ENCODE results near the gene ST6GALNAC5. TPM values are rescaled to one million over a fixed set of nuclear protein-coding genes. Genes with fewer than 3 reads are reported as not detected.

ST6GALNAC5 gene
- total and polyA plus RNA-seq, 2 of the 13 experiments (the other 11 are each of a cell fraction or from before 2014, with no cell fraction given): not detected

- Histone ChIP-seq H2AFZ (ENCODE audit: low read length) (no peak overlapping the region), H3K4me1 (ENCODE audit: insufficient read depth, low read length) (no peaks in the 10 kb centered on the region), H4K20me1 (ENCODE audit: insufficient read depth, low read length) (no peaks in the 10 kb centered on the region), H3K9ac (ENCODE audit: insufficient read depth, low read depth, low read length) (no peak overlapping the region), H3K4me3 (replicated peaks in 1 of 3; ENCODE audit: insufficient read depth in 1 of 3, low read depth in 2 of 3, low read length in 3 of 3) (no peak overlapping the region), H3K4me2 (ENCODE audit: low read depth, low read length) (no peak overlapping the region), H3K79me2 (ENCODE audit: insufficient read depth, low read length) (no peaks in the 10 kb centered on the region), H3K27ac (ENCODE audit: extremely low read length, insufficient read depth, low read length) (no peak overlapping the region), H3K27me3 (ENCODE audit: control insufficient read depth in 1 of 2, insufficient read depth in 2 of 2, low read length in 2 of 2) (no peaks in the 10 kb centered on the region), H3K9me3 (ENCODE audit: low read length) (no peaks in the 10 kb centered on the region), H3K36me3 (replicated peaks in 1 of 2; ENCODE audit: control insufficient read depth in 1 of 2, insufficient read depth in 2 of 2, low read length in 2 of 2) (no peaks in the 10 kb centered on the region)
- WGBS (ENCODE audit: low lambda C conversion rate): 29% methylated on average over 3 of the region's 3 CpGs
- TF ChIP-seq FIP1L1 (IDR thresholded peaks at IDR 0.05; ENCODE audit: borderline replicate concordance, insufficient read depth, low read depth, low read length) (no peak), MTF1 (CRISPR knock-in tag; IDR thresholded peaks at IDR 0.05) (no peak), EEA1 (CRISPR knock-in tag; IDR thresholded peaks at IDR 0.05; ENCODE audit: borderline replicate concordance) (no peak), KAT8 (CRISPR knock-in tag; IDR thresholded peaks at IDR 0.05) (no peak), ZNF678 (CRISPR knock-in tag; IDR thresholded peaks at IDR 0.05) (no peak), FLYWCH1 (CRISPR knock-in tag; IDR thresholded peaks at IDR 0.05) (no peak), JARID2 (CRISPR knock-in tag; IDR thresholded peaks at IDR 0.05; ENCODE audit: insufficient replicate concordance) (no peak), GLMP (CRISPR knock-in tag; IDR thresholded peaks at IDR 0.05; ENCODE audit: borderline replicate concordance) (no peak), ZSCAN25 (CRISPR knock-in tag; IDR thresholded peaks at IDR 0.05) (no peak), CREB1 (IDR thresholded peaks at IDR 0.05) (no peak), CREB1 (CRISPR knock-in tag; IDR thresholded peaks at IDR 0.05) (no peak), ZNF224 (CRISPR knock-in tag; IDR thresholded peaks at IDR 0.05) (no peak), GFI1 (CRISPR knock-in tag; IDR thresholded peaks at IDR 0.05; ENCODE audit: borderline replicate concordance) (no peak)
- no TSS peak for BruUV-seq (replicated peaks)
- ChIA-PET POLR2A (no interaction called here), CTCF (ENCODE audit: low intra/inter-chr PET ratio, low total read pairs) (no interaction called here)
- ATAC-seq (no peak), FAIRE-seq (no peak), DNase-seq (ENCODE audit: low spot score) (no peak)
- in situ Hi-C loops (cut with HindIII; ENCODE audit: extremely low pct_ligation_motif_present, low pct_unique_long_range_greater_than_20kb): no loop called here
- intact Hi-C loops (cut with micrococcal nuclease; ENCODE audit: unreplicated experiment): no loop called here
Measured at GRCh38 chr1:76854255-76854654, 13.0 kb upstream of the ST6GALNAC5 start.

Measured in HepG2 (cell line).